Sigmoid colon (tissue), 7 donors: ENCODE data around the gene HECW1. TPM values are rescaled to one million over a fixed set of nuclear protein-coding genes. Genes with fewer than 3 reads are reported as not detected.

Experiments
- DNase-seq: peaks from one replicate; pipeline ENCODE4 v3.0.0-alpha.2; 2019
- H3K27ac ChIP-seq, 4 donors: fragments of 200-600 bp; sonication (generic); one replicate each; pipeline ENCODE4 v1.5.1; 2016 to 2019; ENCODE audit warnings: mild to moderate bottlenecking in 1 of 4
- H3K27me3 ChIP-seq, 3 donors: fragments of 200-600 bp; sonication (generic); one replicate each; pipeline ENCODE4 v1.5.1; 2019; ENCODE audit warnings: mild to moderate bottlenecking in 1 of 3
- H3K36me3 ChIP-seq, 4 donors: fragments of 200-600 bp; sonication (generic); one replicate each; pipeline ENCODE4 v1.5.1; 2016 to 2019
- H3K4me1 ChIP-seq, 4 donors: fragments of 200-600 bp; sonication (generic); one replicate each; pipeline ENCODE4 v1.5.1; 2017 to 2019
- H3K4me3 ChIP-seq, 4 donors: fragments of 200-600 bp; sonication (generic); one replicate each; pipeline ENCODE4 v1.5.1; 2017 to 2019; ENCODE audit warnings: mild to moderate bottlenecking in 2 of 4, moderate library complexity in 1 of 4
- H3K9me3 ChIP-seq, 4 donors: fragments of 200-600 bp in 3 of 4; sonication (generic) in 3 of 4; one replicate each; pipeline versions ENCODE4 v1.5.1 to v1.6.1; 2013 to 2019
- CTCF ChIP-seq, 4 experiments: fragments of 450-650 bp in 3 of 4; fragments of 200-600 bp in 1 of 4; IDR thresholded peaks; one replicate each; pipeline ENCODE4 v1.5.1; 2016 to 2019; ENCODE audit warnings: antibody characterized with exemption in 4 of 4, mild to moderate bottlenecking in 3 of 4, moderate library complexity in 2 of 4
- EP300 ChIP-seq, 4 donors: sonication (generic); formaldehyde crosslinking; IDR thresholded peaks; one replicate each; pipeline ENCODE4 v1.6.1; 2017; ENCODE audit warnings: antibody characterized with exemption in 4 of 4
- POLR2A ChIP-seq, 2 donors: fragments of 450-650 bp; IDR thresholded peaks; one replicate each; pipeline ENCODE4 v1.6.1; 2016; ENCODE audit warnings: antibody characterized with exemption in 2 of 2, mild to moderate bottlenecking in 2 of 2, moderate library complexity in 2 of 2
- POLR2AphosphoS5 ChIP-seq, 4 donors: sonication (generic); formaldehyde crosslinking; IDR thresholded peaks; one replicate each; pipeline ENCODE4 v1.6.1; 2017; ENCODE audit warnings: antibody characterized with exemption in 4 of 4
- WGBS, 2 donors: extraction: QIAGEN DNeasy Blood & Tissue Kit; methylation state at CpG; one replicate each; pipeline ENCODE4 v1.1.7; 2013; 5-methylcytosine and 5-hydroxymethylcytosine counted together
- intact Hi-C: fragments of 100-400 bp; cut with DNase I; formaldehyde crosslinking; loops from one replicate; pipeline ENCODE4 v1.15.1; 2023
- polyA plus RNA-seq, 3 donors: library from polyadenylated mRNA; stranded (reverse); fragments of 200-250 nt; gene quantifications; one replicate each; pipeline ENCODE4 v1.2.3, GENCODE V29; 2013
- total RNA-seq, 4 donors: library from RNA; depleted of rRNA; stranded (reverse); fragments of >200 nt; gene quantifications; one replicate each; pipeline ENCODE4 v1.1.0, GENCODE V29; 2016
- donor health status: healthy with polysubstance abuse.
- donor health status: Bipolar disorder and iron deficiency.
- donor health status: healthy.

Gene HECW1
- total and polyA plus RNA-seq, 7 donors = 0.33 to 7.8 (median 1.2) TPM

GRCh38 chr7:43143918-43144589, 31.6 kb downstream of the HECW1 start:
- WGBS, 2 donors = 85 to 89% methylated on average over 5 of the region's 5 CpGs
- intact Hi-C loops = no loop called here
- H3K27me3 ChIP-seq = no peaks in the 10 kb centered on the region
- H3K9me3 ChIP-seq = no peaks in the 10 kb centered on the region
- no peak overlapping the region for H3K27ac ChIP-seq
- DNase-seq = no peak
- no peak overlapping the region for H3K4me3 ChIP-seq
- no peak for TF ChIP-seq EP300 (IDR thresholded peaks at IDR 0.05)
- no peak for TF ChIP-seq CTCF (IDR thresholded peaks at IDR 0.05)
- TF ChIP-seq POLR2A (IDR thresholded peaks at IDR 0.05) = no peak
- TF ChIP-seq POLR2AphosphoS5 (IDR thresholded peaks at IDR 0.05) = no peak
- no peaks in the 10 kb centered on the region for H3K4me1 ChIP-seq
- no peaks in the 10 kb centered on the region for H3K36me3 ChIP-seq

- H3K27ac ChIP-seq = no peak overlapping the region
- H3K4me1 ChIP-seq = no peaks in the 10 kb centered on the region
- H3K9me3 ChIP-seq = no peaks in the 10 kb centered on the region
- no peak for DNase-seq
- intact Hi-C loops = no loop called here
- no peaks in the 10 kb centered on the region for H3K27me3 ChIP-seq
- H3K36me3 ChIP-seq = no peaks in the 10 kb centered on the region
- TF ChIP-seq POLR2AphosphoS5 (IDR thresholded peaks at IDR 0.05) (no peak), EP300 (IDR thresholded peaks at IDR 0.05) (no peak), POLR2A (IDR thresholded peaks at IDR 0.05) (no peak)
- no peak overlapping the region for H3K4me3 ChIP-seq
Observed at GRCh38 chr7:43148161-43148731, 35.8 kb downstream of the HECW1 start.

- no peak for DNase-seq
- H3K4me3 ChIP-seq = no peak overlapping the region
- H3K9me3 ChIP-seq = no peaks in the 10 kb centered on the region
- H3K4me1 ChIP-seq = no peaks in the 10 kb centered on the region
- WGBS, 2 donors = 73 to 79% methylated on average over 1 of the region's 1 CpG
- no peaks in the 10 kb centered on the region for H3K27me3 ChIP-seq
- H3K36me3 ChIP-seq = no peaks in the 10 kb centered on the region
- intact Hi-C loops = no loop called here
- no peak for TF ChIP-seq CTCF (IDR thresholded peaks at IDR 0.05)
- no peak for TF ChIP-seq POLR2AphosphoS5 (IDR thresholded peaks at IDR 0.05)
- TF ChIP-seq POLR2A (IDR thresholded peaks at IDR 0.05) = no peak
- TF ChIP-seq EP300 (IDR thresholded peaks at IDR 0.05) = no peak
- H3K27ac ChIP-seq = no peak overlapping the region
Observed at GRCh38 chr7:43151076-43151475, 38.6 kb downstream of the HECW1 start.

- no peak overlapping the region for H3K27ac ChIP-seq
- no peak for DNase-seq
- H3K4me3 ChIP-seq = no peak overlapping the region
- no peaks in the 10 kb centered on the region for H3K9me3 ChIP-seq
- no peaks in the 10 kb centered on the region for H3K4me1 ChIP-seq
- no peaks in the 10 kb centered on the region for H3K36me3 ChIP-seq
- intact Hi-C loops = no loop called here
- no peak for TF ChIP-seq CTCF (IDR thresholded peaks at IDR 0.05)
- TF ChIP-seq POLR2AphosphoS5 (IDR thresholded peaks at IDR 0.05) = no peak
- TF ChIP-seq EP300 (IDR thresholded peaks at IDR 0.05) = no peak
- WGBS, 2 donors = 72 to 73% methylated on average over 6 of the region's 6 CpGs
- H3K27me3 ChIP-seq = no peaks in the 10 kb centered on the region
Observed at GRCh38 chr7:43152696-43153095, 40.2 kb downstream of the HECW1 start.

GRCh38 chr7:43155636-43156035, 43.2 kb downstream of the HECW1 start:
- no peaks in the 10 kb centered on the region for H3K27me3 ChIP-seq
- no peak overlapping the region for H3K4me3 ChIP-seq
- intact Hi-C loops = no loop called here
- WGBS, 2 donors = 23 to 72% methylated on average over 4 of the region's 4 CpGs
- no peaks in the 10 kb centered on the region for H3K36me3 ChIP-seq
- TF ChIP-seq POLR2AphosphoS5 (IDR thresholded peaks at IDR 0.05) (no peak), EP300 (IDR thresholded peaks at IDR 0.05) (no peak)
- no peak overlapping the region for H3K27ac ChIP-seq
- H3K9me3 ChIP-seq = no peaks in the 10 kb centered on the region
- H3K4me1 ChIP-seq = no peaks in the 10 kb centered on the region
- DNase-seq = no peak

GRCh38 chr7:43163885-43164284, 51.4 kb downstream of the HECW1 start:
- H3K27ac ChIP-seq = no peak overlapping the region
- intact Hi-C loops = no loop called here
- DNase-seq = no peak
- H3K27me3 ChIP-seq = no peaks in the 10 kb centered on the region
- TF ChIP-seq POLR2A (IDR thresholded peaks at IDR 0.05) (no peak), CTCF (IDR thresholded peaks at IDR 0.05) (no peak), EP300 (IDR thresholded peaks at IDR 0.05) (no peak), POLR2AphosphoS5 (IDR thresholded peaks at IDR 0.05) (no peak)
- no peaks in the 10 kb centered on the region for H3K36me3 ChIP-seq
- no peak overlapping the region for H3K4me3 ChIP-seq
- no peaks in the 10 kb centered on the region for H3K9me3 ChIP-seq
- WGBS, 2 donors = 93 to 97% methylated on average over 3 of the region's 3 CpGs
- H3K4me1 ChIP-seq = peaks cover 0 to 9% (median 4%) of the 10 kb centered on the region in 4 donors
